ENCODE measurements around the gene NPY2R.

NPY2R gene

GRCh38 chr4:155208258-155209054, at the start of gene NPY2R:
Gene NPY2R (plus strand): TSS chr4:155208636. CDS start chr4:155213940, 5,304 bp downstream.
- DNase-seq (ENCODE audit: low read depth): no peak
- H3K4me3 ChIP-seq (ENCODE audit: low read depth, low read length): peak within 1 kb of the TSS; percentile 39

GRCh38 chr4:155161357-155161756, 47.1 kb upstream of the NPY2R start:
- no peak for DNase-seq (ENCODE audit: low read depth)
- H3K4me3 ChIP-seq (ENCODE audit: low read depth, low read length): no peak overlapping the region

GRCh38 chr4:155164718-155165117, 43.7 kb upstream of the NPY2R start:
- H3K4me3 ChIP-seq (ENCODE audit: low read depth, low read length): no peak overlapping the region
- DNase-seq (ENCODE audit: low read depth): no peak

GRCh38 chr4:155170569-155170968, 37.9 kb upstream of the NPY2R start:
- DNase-seq (ENCODE audit: low read depth): no peak

GRCh38 chr4:155173371-155173770, 35.1 kb upstream of the NPY2R start:
- peak; percentile 75 for DNase-seq (ENCODE audit: low read depth)
- H3K4me3 ChIP-seq (ENCODE audit: low read depth, low read length): no peak overlapping the region

More at GRCh38 chr4:155170569-155170968, 37.9 kb upstream of the NPY2R start:
- no peak overlapping the region for H3K4me3 ChIP-seq (ENCODE audit: low read depth, low read length)

GRCh38 chr4:155174668-155175067, 33.8 kb upstream of the NPY2R start:
- H3K4me3 ChIP-seq (ENCODE audit: low read depth, low read length): no peak overlapping the region
- no peak for DNase-seq (ENCODE audit: low read depth)

- DNase-seq (ENCODE audit: low read depth): peak; percentile 92
- H3K4me3 ChIP-seq (ENCODE audit: low read depth, low read length): no peak overlapping the region
Observed at GRCh38 chr4:155179216-155179615, 29.2 kb upstream of the NPY2R start.

- H3K4me3 ChIP-seq (ENCODE audit: low read depth, low read length): no peak overlapping the region
- DNase-seq (ENCODE audit: low read depth): no peak
Observed at GRCh38 chr4:155186972-155187371, 21.5 kb upstream of the NPY2R start.

- no peak for DNase-seq (ENCODE audit: low read depth)
- no peak overlapping the region for H3K4me3 ChIP-seq (ENCODE audit: low read depth, low read length)
Observed at GRCh38 chr4:155187989-155188388, 20.4 kb upstream of the NPY2R start.

- H3K4me3 ChIP-seq (ENCODE audit: low read depth, low read length): no peak overlapping the region
- no peak for DNase-seq (ENCODE audit: low read depth)
Observed at GRCh38 chr4:155190099-155190498, 18.3 kb upstream of the NPY2R start.

GRCh38 chr4:155197757-155198156, 10.7 kb upstream of the NPY2R start:
- DNase-seq (ENCODE audit: low read depth): no peak
- H3K4me3 ChIP-seq (ENCODE audit: low read depth, low read length): no peak overlapping the region

- H3K4me3 ChIP-seq (ENCODE audit: low read depth, low read length): peak overlapping the region; percentile 39
- DNase-seq (ENCODE audit: low read depth): no peak
Observed at GRCh38 chr4:155207534-155208257, 740 bp upstream of the NPY2R start.

- no peak for DNase-seq (ENCODE audit: low read depth)
- H3K4me3 ChIP-seq (ENCODE audit: low read depth, low read length): no peak overlapping the region
Observed at GRCh38 chr4:155220025-155220424, 11.6 kb downstream of the NPY2R start.

GRCh38 chr4:155227131-155227530, 18.7 kb downstream of the NPY2R start:
- H3K4me3 ChIP-seq (ENCODE audit: low read depth, low read length): no peak overlapping the region
- no peak for DNase-seq (ENCODE audit: low read depth)

GRCh38 chr4:155228713-155229112, 20.3 kb downstream of the NPY2R start:
- no peak for DNase-seq (ENCODE audit: low read depth)
- H3K4me3 ChIP-seq (ENCODE audit: low read depth, low read length): no peak overlapping the region

- no peak overlapping the region for H3K4me3 ChIP-seq (ENCODE audit: low read depth, low read length)
- no peak for DNase-seq (ENCODE audit: low read depth)
Observed at GRCh38 chr4:155232432-155232831, 24.0 kb downstream of the NPY2R start.

- H3K4me3 ChIP-seq (ENCODE audit: low read depth, low read length): no peak overlapping the region
- DNase-seq (ENCODE audit: low read depth): no peak
Observed at GRCh38 chr4:155234206-155234605, 25.8 kb downstream of the NPY2R start.

GRCh38 chr4:155237567-155237966, 29.1 kb downstream of the NPY2R start:
- no peak for DNase-seq (ENCODE audit: low read depth)
- H3K4me3 ChIP-seq (ENCODE audit: low read depth, low read length): no peak overlapping the region

GRCh38 chr4:155241225-155241624, 32.8 kb downstream of the NPY2R start:
- DNase-seq (ENCODE audit: low read depth): no peak
- no peak overlapping the region for H3K4me3 ChIP-seq (ENCODE audit: low read depth, low read length)

- no peak overlapping the region for H3K4me3 ChIP-seq (ENCODE audit: low read depth, low read length)
- DNase-seq (ENCODE audit: low read depth): no peak
Observed at GRCh38 chr4:155241664-155242063, 33.2 kb downstream of the NPY2R start.

- no peak overlapping the region for H3K4me3 ChIP-seq (ENCODE audit: low read depth, low read length)
Observed at GRCh38 chr4:155245105-155245504, 36.7 kb downstream of the NPY2R start.

More at GRCh38 chr4:155245105-155245504, 36.7 kb downstream of the NPY2R start:
- DNase-seq (ENCODE audit: low read depth): no peak
